ENCODE measurements around the gene BACE1-AS.
"Not testable (repeated sequence)": the region's sequence is repeated elsewhere in the genome, so short reads cannot be mapped to it uniquely, and the experiment has no call there.

Gene BACE1-AS

GRCh38 chr11:117290809-117291396 lies at the start of gene BACE1-AS:
TSS of gene BACE1-AS (plus strand) at chr11:117291346.
- DNase-seq (ENCODE audit: low spot score) = no peak

- no peak for DNase-seq (ENCODE audit: low spot score)
These were observed 42.8 kb upstream of the BACE1-AS start for GRCh38 chr11:117248341-117248740.

GRCh38 chr11:117249571-117249970 lies 41.6 kb upstream of the BACE1-AS start:
- no peak for DNase-seq (ENCODE audit: low spot score)

GRCh38 chr11:117251506-117251905 lies 39.6 kb upstream of the BACE1-AS start:
- DNase-seq (ENCODE audit: low spot score) = no peak

- no peak for DNase-seq (ENCODE audit: low spot score)
These were observed 35.2 kb upstream of the BACE1-AS start for GRCh38 chr11:117255966-117256365.

- no peak for DNase-seq (ENCODE audit: low spot score)
These were observed 34.6 kb upstream of the BACE1-AS start for GRCh38 chr11:117256573-117256972.

- no peak for DNase-seq (ENCODE audit: low spot score)
These were observed 32.6 kb upstream of the BACE1-AS start for GRCh38 chr11:117258576-117258975.

- no peak for DNase-seq (ENCODE audit: low spot score)
These were observed 31.7 kb upstream of the BACE1-AS start for GRCh38 chr11:117259417-117259816.

GRCh38 chr11:117264624-117265323 lies 26.4 kb upstream of the BACE1-AS start:
- not testable (repeated sequence) for DNase-seq (ENCODE audit: low spot score)

- no peak for DNase-seq (ENCODE audit: low spot score)
These were observed 25.4 kb upstream of the BACE1-AS start for GRCh38 chr11:117265745-117266144.

- no peak for DNase-seq (ENCODE audit: low spot score)
These were observed 21.3 kb upstream of the BACE1-AS start for GRCh38 chr11:117269856-117270255.

- no peak for DNase-seq (ENCODE audit: low spot score)
These were observed 19.9 kb upstream of the BACE1-AS start for GRCh38 chr11:117271208-117271607.

- DNase-seq (ENCODE audit: low spot score) = not testable (repeated sequence)
These were observed 19.0 kb upstream of the BACE1-AS start for GRCh38 chr11:117272175-117272574.

- DNase-seq (ENCODE audit: low spot score) = no peak
These were observed 17.4 kb upstream of the BACE1-AS start for GRCh38 chr11:117273550-117274289.

GRCh38 chr11:117278347-117278746 lies 12.8 kb upstream of the BACE1-AS start:
- DNase-seq (ENCODE audit: low spot score) = no peak

- peak; percentile 11 for DNase-seq (ENCODE audit: low spot score)
These were observed 11.3 kb upstream of the BACE1-AS start for GRCh38 chr11:117279711-117280376.

- DNase-seq (ENCODE audit: low spot score) = no peak
These were observed 10.0 kb upstream of the BACE1-AS start for GRCh38 chr11:117281159-117281558.

GRCh38 chr11:117281869-117282268 lies 9.3 kb upstream of the BACE1-AS start:
- DNase-seq (ENCODE audit: low spot score) = no peak

GRCh38 chr11:117282956-117283355 lies 8.2 kb upstream of the BACE1-AS start:
- no peak for DNase-seq (ENCODE audit: low spot score)

GRCh38 chr11:117284053-117284452 lies 7.1 kb upstream of the BACE1-AS start:
- DNase-seq (ENCODE audit: low spot score) = no peak

GRCh38 chr11:117286588-117286987 lies 4.6 kb upstream of the BACE1-AS start:
- DNase-seq (ENCODE audit: low spot score) = no peak

- no peak for DNase-seq (ENCODE audit: low spot score)
These were observed 3.5 kb upstream of the BACE1-AS start for GRCh38 chr11:117287668-117288067.

- no peak for DNase-seq (ENCODE audit: low spot score)
These were observed 1.4 kb upstream of the BACE1-AS start for GRCh38 chr11:117289795-117290194.

Measured in CD4-positive, alpha-beta T cell treated with Interleukin-6 at 100 ng/mL for 8 hours (primary cell).